Urinary bladder (tissue), 4 donors: ENCODE results near the gene ITGA2. TPM values are rescaled to one million over a fixed set of nuclear protein-coding genes. Genes with fewer than 3 reads are reported as not detected.
"Not testable (repeated sequence)": the region's sequence is repeated elsewhere in the genome, so short reads cannot be mapped to it uniquely, and the experiment has no call there.

Source experiments
- DNase-seq: peaks from one replicate; pipeline ENCODE4 v3.0.0-alpha.2; 2015; ENCODE audit errors: extremely low spot score
- H3K27ac ChIP-seq: one replicate; pipeline ENCODE4 v1.5.1; 2013; ENCODE audit warnings: low read depth, mild to moderate bottlenecking, moderate library complexity
- H3K36me3 ChIP-seq: one replicate; pipeline ENCODE4 v1.6.1; 2013; ENCODE audit warnings: mild to moderate bottlenecking, moderate library complexity; ENCODE audit not compliant: insufficient read depth
- H3K4me1 ChIP-seq: one replicate; pipeline ENCODE4 v1.6.1; 2013; ENCODE audit warnings: mild to moderate bottlenecking, moderate library complexity; ENCODE audit not compliant: insufficient read depth
- H3K4me3 ChIP-seq: one replicate; pipeline ENCODE4 v1.5.1; 2013; ENCODE audit warnings: low read depth, low read length
- WGBS: extraction: QIAGEN DNeasy Blood & Tissue Kit; methylation state at CpG from one replicate; pipeline ENCODE4 v1.1.7; 2013; 5-methylcytosine and 5-hydroxymethylcytosine counted together
- polyA plus RNA-seq: library from polyadenylated mRNA; stranded (reverse); fragments of 200-250 nt; gene quantifications from one replicate; pipeline ENCODE4 v1.2.3, GENCODE V29; 2013
- total RNA-seq: library from RNA; depleted of rRNA; stranded (reverse); fragments of >200 nt; gene quantifications from one replicate; pipeline ENCODE4 v1.2.3, GENCODE V29; 2014
- donor health status: healthy with polysubstance abuse.
- donor health status: healthy.

The ITGA2 gene
- total and polyA plus RNA-seq, 2 donors, result 3.4 to 21.1 TPM

GRCh38 chr5:52976157-52976556, 13.0 kb upstream of the ITGA2 start:
- not testable (repeated sequence) for H3K4me3 ChIP-seq, DNase-seq, H3K4me1 ChIP-seq, H3K36me3 ChIP-seq, H3K27ac ChIP-seq
- WGBS, result 94% methylated on average over 7 of the region's 7 CpGs

- no peak for DNase-seq
- H3K27ac ChIP-seq, result no peak overlapping the region
- 94% methylated on average over 7 of the region's 7 CpGs for WGBS
- H3K36me3 ChIP-seq, result no peaks in the 10 kb centered on the region
- H3K4me3 ChIP-seq, result no peak overlapping the region
- H3K4me1 ChIP-seq, result no peaks in the 10 kb centered on the region
Observed at GRCh38 chr5:52977264-52977897, 11.8 kb upstream of the ITGA2 start.

- no peak overlapping the region for H3K27ac ChIP-seq
- WGBS, result 53% methylated on average over 4 of the region's 4 CpGs
- no peak for DNase-seq
- H3K4me1 ChIP-seq, result no peaks in the 10 kb centered on the region
- no peaks in the 10 kb centered on the region for H3K36me3 ChIP-seq
- no peak overlapping the region for H3K4me3 ChIP-seq
Observed at GRCh38 chr5:52981507-52981906, 7.6 kb upstream of the ITGA2 start.

- no peak for DNase-seq
- WGBS, result 49% methylated on average over 3 of the region's 3 CpGs
- Histone ChIP-seq H3K4me3 (no peak overlapping the region), H3K36me3 (no peaks in the 10 kb centered on the region), H3K27ac (no peak overlapping the region), H3K4me1 (no peaks in the 10 kb centered on the region)
Observed at GRCh38 chr5:52983731-52984636, 5.2 kb upstream of the ITGA2 start.

GRCh38 chr5:52985306-52985705, 3.8 kb upstream of the ITGA2 start:
- WGBS, result 87% methylated on average over 3 of the region's 3 CpGs

GRCh38 chr5:52987711-52988331, 1.3 kb upstream of the ITGA2 start:
- WGBS, result 73% methylated on average over 4 of the region's 4 CpGs
- H3K27ac ChIP-seq, result peak overlapping the region; percentile 19

More at GRCh38 chr5:52985306-52985705, 3.8 kb upstream of the ITGA2 start:
- H3K4me1 ChIP-seq, result no peaks in the 10 kb centered on the region
- no peaks in the 10 kb centered on the region for H3K36me3 ChIP-seq
- no peak for DNase-seq
- H3K27ac ChIP-seq, result no peak overlapping the region
- H3K4me3 ChIP-seq, result no peak overlapping the region

GRCh38 chr5:52988335-52989024, 672 bp upstream of the ITGA2 start:
- no peaks in the 10 kb centered on the region for H3K4me1 ChIP-seq
- H3K27ac ChIP-seq, result peak overlapping the region; percentile 27
- 9% methylated on average over 16 of the region's 16 CpGs for WGBS
- no peak for DNase-seq
- H3K36me3 ChIP-seq, result no peaks in the 10 kb centered on the region
- H3K4me3 ChIP-seq, result peak overlapping the region; percentile 64

More at GRCh38 chr5:52987711-52988331, 1.3 kb upstream of the ITGA2 start:
- no peaks in the 10 kb centered on the region for H3K36me3 ChIP-seq
- H3K4me3 ChIP-seq, result no peak overlapping the region
- DNase-seq, result no peak
- no peaks in the 10 kb centered on the region for H3K4me1 ChIP-seq

- no peaks in the 10 kb centered on the region for H3K4me1 ChIP-seq
- peak overlapping the region; percentile 64 for H3K4me3 ChIP-seq
- no peaks in the 10 kb centered on the region for H3K36me3 ChIP-seq
- WGBS, result 6% methylated on average over 27 of the region's 27 CpGs
- DNase-seq, result no peak
- H3K27ac ChIP-seq, result no peak overlapping the region
Observed at GRCh38 chr5:52989781-52990527, 802 bp downstream of the ITGA2 start.

GRCh38 chr5:52990528-52990925, 1.4 kb downstream of the ITGA2 start:
- WGBS, result 62% methylated on average over 4 of the region's 4 CpGs
- Histone ChIP-seq H3K27ac (no peak overlapping the region), H3K4me3 (no peak overlapping the region)

GRCh38 chr5:52993367-52993766, 4.2 kb downstream of the ITGA2 start:
- WGBS, result 68% methylated on average over 2 of the region's 2 CpGs

More at GRCh38 chr5:52990528-52990925, 1.4 kb downstream of the ITGA2 start:
- no peak for DNase-seq
- Histone ChIP-seq H3K36me3 (no peaks in the 10 kb centered on the region), H3K4me1 (no peaks in the 10 kb centered on the region)

GRCh38 chr5:52994266-52994665, 5.1 kb downstream of the ITGA2 start:
- no peaks in the 10 kb centered on the region for H3K36me3 ChIP-seq
- 98% methylated on average over 1 of the region's 1 CpG for WGBS

More at GRCh38 chr5:52993367-52993766, 4.2 kb downstream of the ITGA2 start:
- no peak overlapping the region for H3K27ac ChIP-seq
- no peaks in the 10 kb centered on the region for H3K4me1 ChIP-seq
- no peak for DNase-seq
- no peaks in the 10 kb centered on the region for H3K36me3 ChIP-seq
- no peak overlapping the region for H3K4me3 ChIP-seq

GRCh38 chr5:52995095-52995494, 5.9 kb downstream of the ITGA2 start:
- no peaks in the 10 kb centered on the region for H3K4me1 ChIP-seq
- WGBS, result 97% methylated on average over 1 of the region's 1 CpG
- DNase-seq, result no peak
- no peak overlapping the region for H3K4me3 ChIP-seq
- H3K27ac ChIP-seq, result no peak overlapping the region
- H3K36me3 ChIP-seq, result no peaks in the 10 kb centered on the region

More at GRCh38 chr5:52994266-52994665, 5.1 kb downstream of the ITGA2 start:
- DNase-seq, result no peak
- no peaks in the 10 kb centered on the region for H3K4me1 ChIP-seq
- H3K4me3 ChIP-seq, result no peak overlapping the region
- H3K27ac ChIP-seq, result no peak overlapping the region

- WGBS, result 97% methylated on average over 1 of the region's 1 CpG
- DNase-seq, result no peak
- no peaks in the 10 kb centered on the region for H3K4me1 ChIP-seq
- no peak overlapping the region for H3K4me3 ChIP-seq
- H3K27ac ChIP-seq, result no peak overlapping the region
- H3K36me3 ChIP-seq, result no peaks in the 10 kb centered on the region
Observed at GRCh38 chr5:52995914-52996313, 6.8 kb downstream of the ITGA2 start.
